HL-60 (cell line): Measurements from ENCODE around the gene PRKG2.

Experiments
- DNase-seq, 2 experiments: peaks; one replicate each; pipeline ENCODE4 v3.0.0-alpha.2; 2010 to 2020; ENCODE audit warnings: low read depth in 1 of 2, low spot score in 1 of 2
- H3K27ac ChIP-seq: fragments of 250-450 bp; sonication (Bioruptor Pico); replicated peaks from 2 replicates; pipeline ENCODE4 v1.5.1; 2020; ENCODE audit warnings: mild to moderate bottlenecking, moderate library complexity
- H3K27me3 ChIP-seq: fragments of 250-450 bp; sonication (Bioruptor Pico); 2 replicates; pipeline ENCODE4 v1.5.1; 2021; ENCODE audit warnings: mild to moderate bottlenecking, moderate library complexity; ENCODE audit not compliant: insufficient read depth, poor library complexity, severe bottlenecking
- H3K4me3 ChIP-seq: replicated peaks from 2 replicates; pipeline ENCODE4 v1.5.1; 2011; ENCODE audit warnings: mild to moderate bottlenecking, control low read depth, low read length; ENCODE audit not compliant: insufficient read depth
- CTCF ChIP-seq: IDR thresholded peaks from one replicate; pipeline ENCODE4 v1.5.1; 2011; ENCODE audit warnings: low read length, control low read depth, inconsistent platforms; ENCODE audit not compliant: insufficient read depth
- GABPA ChIP-seq: IDR thresholded peaks from 2 replicates; pipeline ENCODE4 v1.6.1; 2012; ENCODE audit warnings: low read depth
- POLR2AphosphoS5 ChIP-seq: IDR thresholded peaks from 2 replicates; pipeline ENCODE4 v1.6.1; 2012; ENCODE audit warnings: low read depth
- REST ChIP-seq: IDR thresholded peaks from 2 replicates; pipeline ENCODE4 v1.6.1; 2012; ENCODE audit warnings: low read depth; ENCODE audit not compliant: insufficient replicate concordance
- SPI1 ChIP-seq: IDR thresholded peaks from 2 replicates; pipeline ENCODE4 v1.6.1; 2012; ENCODE audit warnings: low read depth, mild to moderate bottlenecking, borderline replicate concordance

PRKG2 gene

GRCh38 chr4:81220271-81220670 lies 5.2 kb upstream of the PRKG2 start:
- Histone ChIP-seq H3K4me3 (no peak overlapping the region), H3K27me3 (peaks cover 13% of the 10 kb centered on the region), H3K27ac (no peak overlapping the region)
- no peak for TF ChIP-seq REST
- no peak for TF ChIP-seq SPI1
- TF ChIP-seq GABPA = no peak
- no peak for TF ChIP-seq POLR2AphosphoS5
- no peak for TF ChIP-seq CTCF
- DNase-seq = no peak

- TF ChIP-seq REST = no peak
- TF ChIP-seq GABPA = no peak
- TF ChIP-seq SPI1 = no peak
- TF ChIP-seq POLR2AphosphoS5 = no peak
- TF ChIP-seq CTCF = no peak
- no peak overlapping the region for H3K4me3 ChIP-seq
- H3K27ac ChIP-seq = no peak overlapping the region
- no peak for DNase-seq
- H3K27me3 ChIP-seq = peaks cover 26% of the 10 kb centered on the region
These were observed 3.2 kb upstream of the PRKG2 start for GRCh38 chr4:81218206-81218605.

GRCh38 chr4:81217779-81218178 lies 2.8 kb upstream of the PRKG2 start:
- Histone ChIP-seq H3K27ac (no peak overlapping the region), H3K27me3 (peaks cover 30% of the 10 kb centered on the region)

More at GRCh38 chr4:81217779-81218178, 2.8 kb upstream of the PRKG2 start:
- DNase-seq = no peak
- H3K4me3 ChIP-seq = no peak overlapping the region
- TF ChIP-seq SPI1 = no peak
- no peak for TF ChIP-seq CTCF
- no peak for TF ChIP-seq REST
- no peak for TF ChIP-seq POLR2AphosphoS5
- TF ChIP-seq GABPA = no peak
